ENCODE results near the gene TNFAIP2.

Gene TNFAIP2

DNA sequence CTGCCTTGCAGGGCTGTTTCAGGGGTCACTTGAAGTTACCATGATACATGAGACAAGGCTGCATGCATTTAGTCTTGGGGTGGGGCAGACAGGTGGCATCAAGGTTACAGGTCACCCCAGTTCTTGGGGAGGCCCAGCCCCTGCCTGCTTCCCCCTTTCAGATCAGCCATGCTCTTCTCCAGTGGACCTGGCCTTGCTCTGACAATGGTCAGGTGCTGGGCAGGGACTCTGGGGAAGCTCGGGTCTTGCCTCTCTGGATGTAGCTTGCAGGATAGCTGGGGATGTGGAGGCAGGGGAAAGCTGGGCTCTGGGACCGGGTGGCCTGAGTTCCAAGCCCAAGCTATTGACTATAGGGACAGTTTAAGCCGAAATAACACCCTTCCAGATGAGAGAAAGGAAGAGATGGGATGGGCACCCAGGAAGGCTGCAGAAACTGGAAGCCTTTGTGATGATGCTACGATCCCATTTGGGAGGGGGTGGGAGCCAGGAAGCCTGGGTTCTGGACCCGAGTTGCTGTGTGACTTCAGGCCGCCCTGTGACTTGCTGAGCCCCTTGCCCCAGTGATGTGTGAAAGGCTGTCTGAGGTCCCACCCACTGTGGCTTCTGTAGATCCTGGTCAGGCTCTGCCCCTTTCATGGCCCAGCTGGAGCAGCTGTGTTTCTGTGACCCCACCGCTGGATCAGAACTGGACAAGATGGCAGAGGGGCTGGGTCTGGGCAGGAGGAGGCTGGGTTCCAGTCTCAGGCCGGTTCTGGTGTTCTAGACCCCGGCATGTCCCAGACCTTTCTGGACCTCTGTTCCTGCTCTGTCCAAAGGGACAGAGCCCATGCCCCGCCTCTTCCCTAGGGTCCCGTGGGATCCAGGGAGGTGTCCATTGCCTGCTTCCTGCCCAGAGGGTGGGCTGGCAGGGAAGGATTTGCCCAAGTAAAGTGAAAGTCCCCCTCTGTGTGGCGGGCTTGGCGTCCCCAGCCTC is 2.1 kb downstream of the TNFAIP2 start:
- DNase-seq, result no peak

DNA sequence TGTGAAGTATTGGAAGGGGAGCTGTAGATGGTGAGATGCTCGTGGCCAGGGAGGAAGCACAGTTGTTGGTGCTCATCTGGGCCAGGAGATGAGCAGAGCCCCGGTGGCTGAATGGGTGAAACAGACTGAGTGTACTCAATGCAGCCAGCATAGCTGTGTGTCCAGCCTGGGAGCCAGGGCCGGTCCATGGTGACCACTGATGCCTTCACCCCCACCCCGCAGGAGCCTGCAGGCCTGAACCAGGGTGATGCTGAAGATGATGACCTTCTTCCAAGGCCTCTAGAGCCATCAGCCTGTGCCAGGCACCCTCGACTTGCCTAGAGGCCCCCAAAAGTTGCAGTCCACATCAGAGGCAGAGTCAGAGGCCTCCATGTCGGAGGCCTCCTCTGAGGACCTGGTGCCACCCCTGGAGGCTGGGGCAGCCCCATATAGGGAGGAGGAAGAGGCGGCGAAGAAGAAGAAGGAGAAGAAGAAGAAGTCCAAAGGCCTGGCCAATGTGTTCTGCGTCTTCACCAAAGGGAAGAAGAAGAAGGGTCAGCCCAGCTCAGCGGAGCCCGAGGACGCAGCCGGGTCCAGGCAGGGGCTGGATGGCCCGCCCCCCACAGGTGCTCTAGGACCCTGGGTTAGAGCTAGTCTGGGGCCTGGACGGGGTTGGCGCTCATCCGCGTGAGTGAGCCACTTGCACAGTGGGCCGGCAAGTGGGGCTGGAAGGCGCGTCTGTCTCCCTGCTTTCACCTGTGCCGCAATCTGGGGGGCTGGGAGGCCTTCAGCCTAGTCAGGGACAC is 3.0 kb downstream of the TNFAIP2 start:
- DNase-seq, result no peak

DNA sequence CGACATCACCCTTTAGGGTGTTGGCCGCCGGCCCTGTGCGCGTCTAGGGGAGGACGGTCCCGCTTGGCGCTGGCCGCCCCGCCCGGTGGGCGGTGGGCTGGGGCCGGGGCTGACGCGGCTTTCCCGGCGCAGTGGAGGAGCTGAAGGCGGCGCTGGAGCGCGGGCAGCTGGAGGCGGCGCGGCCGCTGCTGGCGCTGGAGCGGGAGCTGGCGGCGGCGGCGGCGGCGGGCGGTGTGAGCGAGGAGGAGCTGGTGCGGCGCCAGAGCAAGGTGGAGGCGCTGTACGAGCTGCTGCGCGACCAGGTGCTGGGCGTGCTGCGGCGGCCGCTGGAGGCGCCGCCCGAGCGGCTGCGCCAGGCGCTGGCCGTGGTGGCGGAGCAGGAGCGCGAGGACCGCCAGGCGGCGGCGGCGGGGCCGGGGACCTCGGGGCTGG is 3.6 kb downstream of the TNFAIP2 start:
- no peak for DNase-seq

DNA sequence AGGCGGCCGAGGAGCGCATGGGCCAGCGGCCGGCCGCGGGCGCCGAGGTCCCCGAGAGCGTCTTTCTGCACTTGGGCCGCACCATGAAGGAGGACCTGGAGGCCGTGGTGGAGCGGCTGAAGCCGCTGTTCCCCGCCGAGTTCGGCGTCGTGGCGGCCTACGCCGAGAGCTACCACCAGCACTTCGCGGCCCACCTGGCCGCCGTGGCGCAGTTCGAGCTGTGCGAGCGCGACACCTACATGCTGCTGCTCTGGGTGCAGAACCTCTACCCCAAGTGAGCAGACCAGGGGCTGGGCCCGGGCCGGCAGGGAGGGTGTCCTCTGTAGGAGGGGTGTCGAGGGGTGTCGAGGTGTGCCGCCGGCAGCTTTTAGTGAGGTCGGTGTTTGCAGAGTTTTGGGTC is 4.1 kb downstream of the TNFAIP2 start:
- DNase-seq, result no peak

DNA sequence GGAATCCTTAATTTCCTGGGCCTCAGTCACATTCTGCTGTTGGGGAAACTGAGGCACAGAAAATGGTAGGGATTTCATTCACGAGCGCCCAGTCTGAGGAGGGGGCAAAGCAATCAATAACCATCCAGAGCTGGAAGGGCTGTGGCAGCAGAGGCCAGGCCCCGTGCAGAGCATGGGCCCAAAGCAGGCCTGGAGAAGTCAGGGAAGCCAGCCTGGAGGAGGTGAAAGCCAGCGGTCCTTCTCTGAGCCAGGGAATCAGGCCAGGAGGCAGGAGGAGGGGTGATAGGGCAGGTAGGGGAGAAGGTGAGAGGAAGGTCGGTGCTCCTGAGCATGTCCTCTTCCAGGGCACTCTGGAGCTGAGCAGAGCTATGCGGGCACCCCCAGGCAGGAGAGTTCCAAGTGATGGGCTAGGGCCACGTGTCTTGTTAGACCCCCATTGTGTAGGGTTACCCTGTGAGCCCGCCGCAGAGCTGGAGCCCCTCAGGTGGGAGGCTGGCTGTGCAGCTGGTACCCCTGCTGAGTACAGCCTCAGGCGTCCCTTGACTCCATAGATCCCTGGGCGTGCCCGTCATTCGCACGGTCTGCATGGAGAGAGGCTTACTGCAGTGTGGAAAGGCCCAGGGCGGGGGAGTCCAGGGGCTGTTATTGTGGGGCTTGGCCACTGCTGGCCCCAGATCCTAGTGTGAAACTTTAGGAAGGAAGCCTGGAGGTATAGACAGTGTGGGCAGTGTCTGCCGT is 4.8 kb downstream of the TNFAIP2 start:
- DNase-seq, result no peak

DNA sequence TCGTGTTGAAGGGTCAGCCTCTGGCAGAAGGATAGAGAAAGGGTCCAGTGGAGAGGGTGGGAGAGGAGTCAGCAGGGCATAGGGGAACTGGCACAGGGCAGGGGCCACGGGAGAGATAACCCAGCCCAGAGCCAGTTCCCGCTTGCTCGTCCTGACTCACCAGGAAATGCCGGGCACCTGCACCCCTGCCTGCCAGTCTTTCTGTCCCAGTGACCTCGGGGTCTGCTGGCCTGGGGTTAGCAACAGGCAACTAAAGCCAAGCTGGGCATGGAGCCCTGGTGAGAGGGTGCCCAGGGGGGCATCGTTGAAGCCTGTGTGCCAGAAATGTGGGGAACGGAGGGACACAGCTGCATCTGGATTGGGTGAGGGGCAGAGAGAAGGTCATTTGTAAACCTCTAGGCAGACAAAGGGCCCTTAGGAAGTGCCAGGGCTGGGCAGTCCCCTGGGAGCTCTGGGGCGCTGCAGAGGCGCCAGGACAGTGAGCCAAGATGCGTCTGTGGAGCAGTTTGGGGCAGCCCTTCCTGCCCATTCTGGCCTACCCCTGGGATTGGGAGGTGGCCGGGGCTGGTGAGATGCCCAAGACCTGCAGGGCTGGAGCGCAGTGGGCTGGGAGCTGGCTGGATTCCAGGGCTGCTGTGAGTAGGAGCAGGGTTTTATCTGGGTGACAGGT is 5.5 kb downstream of the TNFAIP2 start:
- DNase-seq, result no peak

DNA sequence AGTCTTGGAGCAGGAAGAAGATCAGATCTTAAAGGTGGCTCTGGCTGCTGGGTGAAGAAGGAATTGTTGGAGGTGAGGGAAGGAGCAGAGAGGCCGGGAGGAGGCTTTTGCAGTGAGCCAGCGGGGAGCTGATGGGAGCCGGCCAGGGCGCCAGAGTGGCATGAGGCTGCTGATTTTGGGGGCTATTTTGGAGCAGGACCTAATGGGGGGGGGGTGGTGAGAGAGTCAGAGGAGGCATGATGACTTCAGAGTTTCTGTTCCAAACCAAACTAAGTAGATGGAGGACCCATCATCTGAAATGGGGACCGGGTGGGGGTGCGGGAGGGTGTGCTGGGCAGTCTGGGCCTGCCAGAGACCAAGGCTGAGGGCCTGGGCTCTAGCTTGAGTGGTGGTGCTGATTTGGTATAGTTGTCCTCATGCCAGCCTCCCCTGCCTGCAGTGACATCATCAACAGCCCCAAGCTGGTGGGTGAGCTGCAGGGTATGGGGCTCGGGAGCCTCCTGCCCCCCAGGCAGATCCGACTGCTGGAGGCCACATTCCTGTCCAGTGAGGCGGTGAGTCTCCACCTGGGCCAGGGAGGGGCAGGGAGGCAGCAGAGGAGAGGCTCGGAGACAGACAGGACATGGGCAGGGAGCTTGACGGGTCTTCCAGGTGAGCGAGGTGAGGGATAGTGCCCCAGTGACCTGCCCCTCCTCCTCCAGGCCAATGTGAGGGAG is 6.2 kb downstream of the TNFAIP2 start:
- DNase-seq, result no peak

DNA sequence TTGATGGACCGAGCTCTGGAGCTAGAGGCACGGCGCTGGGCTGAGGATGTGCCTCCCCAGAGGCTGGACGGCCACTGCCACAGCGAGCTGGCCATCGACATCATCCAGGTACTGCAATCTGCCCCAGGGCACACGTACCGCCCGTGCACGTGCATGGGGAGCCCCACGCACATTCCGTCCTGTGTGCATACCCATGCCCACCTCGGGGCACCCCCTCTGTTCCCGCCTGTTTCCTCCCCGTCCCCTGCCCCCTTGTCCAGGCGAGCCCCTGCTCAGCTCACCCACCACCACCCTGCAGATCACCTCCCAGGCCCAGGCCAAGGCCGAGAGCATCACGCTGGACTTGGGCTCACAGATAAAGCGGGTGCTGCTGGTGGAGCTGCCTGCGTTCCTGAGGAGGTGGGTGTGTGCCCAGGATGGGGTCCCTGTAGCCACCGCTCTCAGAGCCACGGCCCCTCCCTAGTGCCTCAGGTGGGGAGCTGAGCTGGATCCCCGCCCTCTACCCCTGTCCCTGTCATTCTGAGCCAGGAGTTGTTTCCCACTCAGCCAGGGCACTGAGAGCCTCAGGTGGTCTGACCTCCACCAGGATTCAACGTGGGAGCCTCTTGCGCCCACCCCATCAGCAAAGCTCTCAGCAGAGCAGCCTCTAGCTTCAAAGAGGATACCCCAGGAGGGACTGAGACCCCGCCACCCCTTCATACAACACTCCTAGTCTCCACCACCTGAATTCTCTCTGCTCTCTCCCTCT is 6.9 kb downstream of the TNFAIP2 start:
- DNase-seq, result no peak

DNA sequence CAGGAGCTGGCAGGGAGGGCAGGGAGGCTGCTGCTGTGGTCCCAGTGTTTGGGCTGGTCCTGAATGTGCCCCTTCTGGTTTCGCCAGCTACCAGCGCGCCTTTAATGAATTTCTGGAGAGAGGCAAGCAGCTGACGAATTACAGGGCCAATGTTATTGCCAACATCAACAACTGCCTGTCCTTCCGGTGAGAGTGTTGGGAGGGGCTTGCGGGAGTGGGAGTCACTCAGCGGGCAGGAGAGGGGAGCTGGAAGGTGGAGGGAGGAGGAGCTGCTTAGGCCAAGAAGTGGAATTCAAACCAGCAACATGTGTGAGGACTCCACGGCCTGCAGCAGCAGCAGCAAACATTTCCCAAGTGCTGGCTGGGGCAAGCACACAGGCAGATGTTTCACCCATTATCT is 7.7 kb downstream of the TNFAIP2 start:
- no peak for DNase-seq

DNA sequence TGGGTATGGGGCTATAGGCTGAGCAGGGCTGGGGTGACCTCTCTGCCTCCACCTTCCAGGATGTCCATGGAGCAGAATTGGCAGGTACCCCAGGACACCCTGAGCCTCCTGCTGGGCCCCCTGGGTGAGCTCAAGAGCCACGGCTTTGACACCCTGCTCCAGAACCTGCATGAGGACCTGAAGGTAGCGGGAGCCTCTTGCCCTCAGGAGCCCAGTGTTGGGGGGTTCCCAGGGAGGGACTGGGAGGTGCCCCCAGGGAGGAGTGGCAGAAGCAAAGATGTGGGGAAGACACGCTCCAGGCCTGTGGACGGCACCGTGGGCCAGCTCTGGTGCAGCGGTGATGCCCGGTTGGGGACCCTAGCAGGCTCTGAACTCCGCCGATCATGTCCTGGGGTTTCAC is 8.3 kb downstream of the TNFAIP2 start:
- no peak for DNase-seq

DNA sequence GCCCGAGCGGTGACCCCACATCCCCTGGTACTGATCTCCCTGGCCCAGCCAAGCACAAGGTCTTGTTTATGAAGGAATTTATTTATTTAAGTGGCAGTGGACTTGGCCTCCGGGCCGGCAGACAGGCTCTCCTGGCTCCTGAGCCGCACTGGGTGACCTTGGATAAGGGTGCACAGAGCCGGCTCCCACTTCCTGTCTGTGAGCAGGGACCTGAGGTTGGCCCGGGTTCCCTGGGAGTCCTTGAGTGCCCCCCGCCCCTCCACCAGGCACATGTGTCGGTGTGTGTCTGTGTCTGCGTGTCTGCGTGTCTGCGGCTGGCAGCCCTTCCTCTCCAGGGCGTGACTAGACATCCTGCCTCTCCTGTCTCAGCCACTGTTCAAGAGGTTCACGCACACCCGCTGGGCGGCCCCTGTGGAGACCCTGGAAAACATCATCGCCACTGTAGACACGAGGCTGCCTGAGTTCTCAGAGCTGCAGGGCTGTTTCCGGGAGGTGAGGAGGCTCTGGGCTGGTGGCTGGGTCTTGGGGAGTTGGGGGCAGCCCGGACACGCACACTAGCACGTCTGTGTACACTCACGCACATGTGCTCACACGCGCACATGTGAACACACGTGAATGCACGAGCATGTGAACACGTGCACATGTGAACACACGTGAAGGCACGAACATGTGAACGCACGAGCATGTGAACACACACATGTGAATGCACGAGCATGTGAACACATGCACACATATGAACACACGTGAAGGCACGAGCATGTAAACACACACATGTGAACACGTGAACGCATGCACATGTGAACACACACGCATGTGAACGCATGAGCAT is 9.3 kb downstream of the TNFAIP2 start:
- no peak for DNase-seq

DNA sequence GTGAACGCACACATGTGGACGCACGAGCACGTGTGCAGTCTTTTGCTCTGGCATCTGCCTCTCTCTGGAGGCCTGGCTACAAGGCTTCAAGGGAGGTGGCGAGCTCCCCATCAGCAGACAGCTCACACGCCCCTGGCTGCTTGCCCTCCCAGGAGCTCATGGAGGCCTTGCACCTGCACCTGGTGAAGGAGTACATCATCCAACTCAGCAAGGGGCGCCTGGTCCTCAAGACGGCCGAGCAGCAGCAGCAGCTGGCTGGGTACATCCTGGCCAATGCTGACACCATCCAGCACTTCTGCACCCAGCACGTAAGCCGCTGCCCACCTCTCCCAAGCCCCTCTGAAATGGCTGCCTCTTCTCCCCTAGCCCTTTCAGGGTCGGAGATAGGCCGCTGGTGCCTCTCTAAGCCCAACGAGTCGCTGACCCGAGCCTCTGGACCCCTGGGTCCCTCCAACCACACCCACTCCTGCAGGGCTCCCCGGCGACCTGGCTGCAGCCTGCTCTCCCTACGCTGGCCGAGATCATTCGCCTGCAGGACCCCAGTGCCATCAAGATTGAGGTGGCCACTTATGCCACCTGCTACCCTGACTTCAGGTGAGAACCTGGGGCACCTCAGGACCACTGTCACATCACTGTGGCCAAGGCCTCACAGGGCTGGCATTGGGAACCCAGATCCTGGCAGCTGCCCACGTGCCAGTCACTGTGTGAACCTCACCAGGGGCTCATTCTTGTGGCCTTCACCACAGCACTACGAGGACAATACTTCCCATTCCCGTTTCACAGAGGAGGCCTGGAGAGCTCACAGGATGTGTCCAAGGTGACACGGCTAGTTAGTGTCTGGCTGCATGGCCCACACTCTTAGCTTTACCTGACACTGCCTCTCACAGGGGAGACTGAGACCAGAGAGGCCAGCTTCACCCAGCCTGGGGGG is 10.2 kb downstream of the TNFAIP2 start:
- DNase-seq, result no peak

DNA sequence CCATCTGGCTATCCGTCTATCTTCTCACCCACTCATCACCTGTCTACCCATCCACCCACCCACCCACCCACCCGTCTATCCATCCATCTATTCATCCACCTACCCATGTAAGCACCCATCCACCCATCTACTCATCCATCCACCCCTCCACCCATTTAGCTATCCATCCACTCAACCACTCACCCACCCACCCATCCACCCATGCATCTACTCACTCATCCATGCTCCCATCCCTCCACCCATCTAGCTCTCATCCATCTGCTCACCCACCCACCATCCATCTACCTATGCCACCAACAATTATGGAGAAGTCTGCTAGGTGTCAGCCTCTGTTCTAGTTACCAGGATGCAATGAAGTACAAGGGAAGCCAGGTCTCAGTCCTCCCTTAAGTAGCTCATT is 11.1 kb downstream of the TNFAIP2 start:
- DNase-seq, result no peak

DNA sequence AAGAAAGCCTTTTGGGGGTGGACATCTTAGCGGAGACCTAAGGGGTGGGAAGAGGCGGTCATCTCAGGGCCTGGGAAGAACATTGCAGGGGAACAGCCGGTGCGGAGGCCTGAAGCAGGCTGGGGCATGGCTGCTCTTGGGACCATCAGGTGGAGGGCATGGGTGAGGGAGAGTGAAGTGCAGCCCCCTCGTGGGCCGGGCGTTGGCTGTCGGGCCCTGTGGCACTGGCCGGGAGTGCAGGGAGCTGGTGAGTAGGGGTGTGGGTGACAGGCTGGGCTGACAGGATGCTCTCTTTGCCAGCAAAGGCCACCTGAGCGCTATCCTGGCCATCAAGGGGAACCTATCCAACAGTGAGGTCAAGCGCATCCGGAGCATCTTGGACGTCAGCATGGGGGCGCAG is 11.7 kb downstream of the TNFAIP2 start:
- DNase-seq, result no peak

DNA sequence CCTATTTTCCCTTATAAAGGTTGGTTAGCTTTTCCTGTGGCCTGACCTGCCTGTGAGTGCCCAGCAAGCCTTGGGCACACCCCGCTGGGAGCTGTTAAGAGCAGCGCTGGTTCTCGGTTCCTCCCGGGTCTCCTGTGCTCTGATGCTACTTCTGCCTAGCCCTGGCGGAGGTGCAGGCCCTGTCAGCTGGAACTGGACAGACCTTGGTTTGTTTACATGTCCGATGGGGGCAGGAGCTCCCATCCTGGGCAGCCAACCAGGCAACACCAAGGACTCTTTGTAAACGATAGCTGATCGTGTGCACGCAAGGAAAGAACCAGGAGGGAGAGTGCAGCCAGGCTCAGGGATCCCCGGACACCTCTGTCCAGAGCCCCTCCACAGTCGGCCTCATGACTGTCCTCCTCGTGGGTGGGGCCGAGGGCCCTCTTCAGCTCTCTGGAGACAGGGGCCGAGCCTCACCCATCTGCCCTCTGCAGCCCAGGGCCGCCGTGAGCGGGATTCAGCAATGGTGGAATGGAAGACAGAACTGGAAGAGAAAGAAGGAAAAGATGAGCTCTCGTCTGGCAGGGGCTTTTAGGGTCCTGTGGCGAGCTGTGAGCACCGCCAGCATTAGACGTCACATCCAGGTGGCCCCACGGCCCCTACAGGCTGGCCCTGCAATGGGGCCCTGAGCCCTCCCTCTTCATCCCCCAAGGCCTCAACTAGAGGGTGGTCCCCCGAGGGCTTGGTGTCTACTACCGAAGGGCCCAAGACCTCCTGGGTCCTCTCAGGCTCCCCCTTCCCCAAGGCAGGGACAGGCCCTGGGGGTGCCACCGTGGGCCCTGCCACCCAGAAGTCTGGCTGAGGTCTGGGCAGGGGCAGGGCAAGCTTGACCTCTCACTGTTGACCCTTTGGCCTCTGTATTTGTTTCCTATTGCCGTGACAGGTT is 12.3 kb downstream of the TNFAIP2 start:
- no peak for DNase-seq

DNA sequence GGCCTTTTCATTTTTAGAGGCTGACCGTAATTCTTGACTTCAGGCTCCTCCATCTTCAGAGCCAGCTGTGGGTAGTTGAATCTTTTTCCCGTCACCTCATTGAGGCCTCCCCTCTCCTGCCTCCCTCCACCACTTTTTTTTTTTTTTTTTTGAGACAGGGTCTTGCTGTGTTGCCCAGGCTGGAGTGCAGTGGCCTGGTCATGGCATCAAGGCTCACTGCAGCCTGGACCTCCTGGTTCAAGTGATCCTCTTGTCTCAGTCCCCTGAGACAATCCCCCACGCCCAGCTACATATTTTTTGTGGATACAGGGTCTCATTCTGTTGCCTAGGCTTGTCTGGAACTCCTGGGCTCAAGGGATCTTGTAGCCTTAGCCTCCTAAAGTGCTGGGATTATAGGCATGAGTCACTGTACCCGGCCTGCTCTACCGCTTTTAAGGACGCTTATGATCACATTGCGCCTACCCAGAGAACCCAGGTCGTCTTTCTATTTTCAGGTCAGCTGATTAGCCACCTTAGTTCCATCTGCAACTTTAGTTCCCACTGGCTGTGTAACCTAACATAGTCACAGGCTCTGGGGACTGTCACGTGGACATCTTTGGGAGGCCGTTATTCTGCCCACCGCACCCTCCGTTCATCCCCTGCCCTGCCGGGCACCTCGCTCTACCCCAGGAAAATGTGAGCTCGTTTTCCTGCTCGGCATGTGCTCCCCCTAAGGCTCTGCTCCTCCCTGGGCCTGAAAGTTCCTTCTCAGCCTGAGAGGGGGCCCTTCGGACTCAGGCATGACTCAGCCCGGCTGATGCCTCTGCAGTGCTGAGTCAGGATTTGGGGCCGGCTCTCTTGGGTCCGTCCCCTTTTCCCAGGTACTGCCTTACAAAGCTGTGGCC is 13.4 kb downstream of the TNFAIP2 start:
- no peak for DNase-seq
